Lower leg skin (tissue), 3 donors: ENCODE results near the gene NTM.

Source experiments
- POLR2A ChIP-seq, 2 donors: fragments of 450-650 bp; IDR thresholded peaks; one replicate each; pipeline ENCODE4 v1.6.1; 2016 to 2017; ENCODE audit warnings: antibody characterized with exemption in 2 of 2, mild to moderate bottlenecking in 1 of 2, moderate library complexity in 1 of 2
- TF ChIP-seq, protein P1 (sequence below), 3 donors: fragments of 450-650 bp; IDR thresholded peaks; one replicate each; pipeline ENCODE4 v1.5.1; 2016; ENCODE audit warnings: antibody characterized with exemption in 3 of 3, mild to moderate bottlenecking in 3 of 3, moderate library complexity in 2 of 3

DNA sequence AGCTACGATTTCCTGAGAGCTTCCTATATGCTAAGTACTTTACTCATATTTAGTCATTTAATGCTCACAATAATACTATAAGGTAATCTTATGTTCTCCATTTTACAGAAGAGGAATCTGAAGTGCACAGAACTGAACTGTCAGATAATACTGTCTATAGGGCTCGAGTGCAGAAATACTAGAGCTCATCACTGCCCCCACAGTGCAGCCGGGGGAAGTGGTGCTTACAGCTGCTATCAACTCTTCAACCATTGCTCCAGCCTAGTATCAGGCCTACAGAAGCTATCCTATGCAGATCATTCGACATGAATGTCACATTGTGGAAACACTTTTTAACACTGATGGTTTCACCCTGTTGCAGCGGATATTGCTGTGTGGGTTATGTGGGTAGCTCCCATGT, 929.9 kb downstream of the NTM start:
- TF ChIP-seq, protein P1, sequence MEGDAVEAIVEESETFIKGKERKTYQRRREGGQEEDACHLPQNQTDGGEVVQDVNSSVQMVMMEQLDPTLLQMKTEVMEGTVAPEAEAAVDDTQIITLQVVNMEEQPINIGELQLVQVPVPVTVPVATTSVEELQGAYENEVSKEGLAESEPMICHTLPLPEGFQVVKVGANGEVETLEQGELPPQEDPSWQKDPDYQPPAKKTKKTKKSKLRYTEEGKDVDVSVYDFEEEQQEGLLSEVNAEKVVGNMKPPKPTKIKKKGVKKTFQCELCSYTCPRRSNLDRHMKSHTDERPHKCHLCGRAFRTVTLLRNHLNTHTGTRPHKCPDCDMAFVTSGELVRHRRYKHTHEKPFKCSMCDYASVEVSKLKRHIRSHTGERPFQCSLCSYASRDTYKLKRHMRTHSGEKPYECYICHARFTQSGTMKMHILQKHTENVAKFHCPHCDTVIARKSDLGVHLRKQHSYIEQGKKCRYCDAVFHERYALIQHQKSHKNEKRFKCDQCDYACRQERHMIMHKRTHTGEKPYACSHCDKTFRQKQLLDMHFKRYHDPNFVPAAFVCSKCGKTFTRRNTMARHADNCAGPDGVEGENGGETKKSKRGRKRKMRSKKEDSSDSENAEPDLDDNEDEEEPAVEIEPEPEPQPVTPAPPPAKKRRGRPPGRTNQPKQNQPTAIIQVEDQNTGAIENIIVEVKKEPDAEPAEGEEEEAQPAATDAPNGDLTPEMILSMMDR (IDR thresholded peaks at IDR 0.05) = no peak
- no peak for TF ChIP-seq POLR2A (IDR thresholded peaks at IDR 0.05)
